LoVo (cell line): ENCODE data around the gene NEK5.
"Not testable (repeated sequence)": the region's sequence is repeated elsewhere in the genome, so short reads cannot be mapped to it uniquely, and the experiment has no call there.

Experiments used
- DNase-seq: peaks from one replicate; pipeline ENCODE4 v3.0.0-alpha.2; 2016; ENCODE audit warnings: low spot score

Gene NEK5

GRCh38 chr13:52128714-52129700 lies at the start of gene NEK5:
Gene NEK5 (minus strand): TSS chr13:52129073. CDS start chr13:52127482, 1,591 bp downstream.
- peak; percentile 61 for DNase-seq

- DNase-seq, result no peak
Measured at GRCh38 chr13:52177276-52177675, 48.4 kb upstream of the NEK5 start.

GRCh38 chr13:52173970-52174369 lies 45.1 kb upstream of the NEK5 start:
- DNase-seq, result not testable (repeated sequence)

- DNase-seq, result no peak
Measured at GRCh38 chr13:52173373-52173772, 44.5 kb upstream of the NEK5 start.

- DNase-seq, result not testable (repeated sequence)
Measured at GRCh38 chr13:52171686-52172085, 42.8 kb upstream of the NEK5 start.

GRCh38 chr13:52170828-52171391 lies 42.0 kb upstream of the NEK5 start:
- not testable (repeated sequence) for DNase-seq

- no peak for DNase-seq
Measured at GRCh38 chr13:52169839-52170238, 41.0 kb upstream of the NEK5 start.

- no peak for DNase-seq
Measured at GRCh38 chr13:52165411-52165810, 36.5 kb upstream of the NEK5 start.

GRCh38 chr13:52164989-52165388 lies 36.1 kb upstream of the NEK5 start:
- no peak for DNase-seq

- DNase-seq, result not testable (repeated sequence)
Measured at GRCh38 chr13:52163878-52164277, 35.0 kb upstream of the NEK5 start.

GRCh38 chr13:52162279-52163101 lies 33.6 kb upstream of the NEK5 start:
- peak; percentile 56 for DNase-seq

GRCh38 chr13:52161181-52161646 lies 32.3 kb upstream of the NEK5 start:
- DNase-seq, result no peak

GRCh38 chr13:52160506-52160905 lies 31.6 kb upstream of the NEK5 start:
- no peak for DNase-seq

GRCh38 chr13:52160053-52160452 lies 31.2 kb upstream of the NEK5 start:
- DNase-seq, result no peak

GRCh38 chr13:52159159-52159982 lies 30.5 kb upstream of the NEK5 start, which contains the start of gene NEK3:
Gene NEK3 (minus strand): TSS chr13:52159597. CDS start chr13:52156191, 3,406 bp downstream.
- DNase-seq, result peak; percentile 47

- peak; percentile 33 for DNase-seq
Measured at GRCh38 chr13:52158629-52159158, 29.8 kb upstream of the NEK5 start.

GRCh38 chr13:52156724-52157261 lies 27.9 kb upstream of the NEK5 start:
- no peak for DNase-seq

GRCh38 chr13:52155177-52155576 lies 26.3 kb upstream of the NEK5 start:
- no peak for DNase-seq

GRCh38 chr13:52147225-52147624 lies 18.4 kb upstream of the NEK5 start:
- DNase-seq, result no peak

GRCh38 chr13:52141299-52141698 lies 12.4 kb upstream of the NEK5 start:
- no peak for DNase-seq

GRCh38 chr13:52137489-52137888 lies 8.6 kb upstream of the NEK5 start:
- DNase-seq, result no peak
